LNCaP clone FGC (cell line): ENCODE data around the gene ATP5PF.

Experiments used
- DNase-seq: peaks from one replicate; pipeline ENCODE4 v3.0.0-alpha.2; 2011; ENCODE audit warnings: low read depth
- H3K4me3 ChIP-seq: 2 replicates; pipeline ENCODE4 v1.5.1; 2011; ENCODE audit warnings: mild to moderate bottlenecking, low read depth, low read length, control low read depth
- TF ChIP-seq, protein P1 (sequence below): IDR thresholded peaks from 2 replicates; pipeline ENCODE4 v1.5.1; 2012; ENCODE audit warnings: mild to moderate bottlenecking; ENCODE audit not compliant: control insufficient read depth, insufficient read depth; ENCODE audit errors: extremely low read depth

ATP5PF gene

DNA sequence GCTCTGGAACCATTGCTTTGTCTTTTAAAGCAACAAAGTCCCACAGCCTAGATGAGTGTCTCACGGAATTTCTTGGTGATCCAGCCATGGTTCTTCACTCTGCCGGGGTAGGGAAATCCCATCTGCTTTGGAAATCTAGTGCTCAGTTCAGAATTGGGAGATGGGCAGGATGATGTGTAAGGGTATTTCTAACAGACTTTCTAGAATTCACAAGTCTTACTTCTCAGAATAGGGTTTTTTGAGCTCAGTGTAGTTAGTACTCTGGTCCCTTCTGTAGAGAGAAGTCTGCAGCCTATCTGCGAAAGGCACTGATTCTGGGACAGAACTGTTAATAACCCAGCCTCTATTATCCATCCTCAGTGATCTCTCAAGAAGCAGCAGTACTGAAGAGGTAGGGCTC is 25.4 kb upstream of the ATP5PF start:
- DNase-seq = no peak
- no peak overlapping the region for H3K4me3 ChIP-seq
- TF ChIP-seq, protein P1, sequence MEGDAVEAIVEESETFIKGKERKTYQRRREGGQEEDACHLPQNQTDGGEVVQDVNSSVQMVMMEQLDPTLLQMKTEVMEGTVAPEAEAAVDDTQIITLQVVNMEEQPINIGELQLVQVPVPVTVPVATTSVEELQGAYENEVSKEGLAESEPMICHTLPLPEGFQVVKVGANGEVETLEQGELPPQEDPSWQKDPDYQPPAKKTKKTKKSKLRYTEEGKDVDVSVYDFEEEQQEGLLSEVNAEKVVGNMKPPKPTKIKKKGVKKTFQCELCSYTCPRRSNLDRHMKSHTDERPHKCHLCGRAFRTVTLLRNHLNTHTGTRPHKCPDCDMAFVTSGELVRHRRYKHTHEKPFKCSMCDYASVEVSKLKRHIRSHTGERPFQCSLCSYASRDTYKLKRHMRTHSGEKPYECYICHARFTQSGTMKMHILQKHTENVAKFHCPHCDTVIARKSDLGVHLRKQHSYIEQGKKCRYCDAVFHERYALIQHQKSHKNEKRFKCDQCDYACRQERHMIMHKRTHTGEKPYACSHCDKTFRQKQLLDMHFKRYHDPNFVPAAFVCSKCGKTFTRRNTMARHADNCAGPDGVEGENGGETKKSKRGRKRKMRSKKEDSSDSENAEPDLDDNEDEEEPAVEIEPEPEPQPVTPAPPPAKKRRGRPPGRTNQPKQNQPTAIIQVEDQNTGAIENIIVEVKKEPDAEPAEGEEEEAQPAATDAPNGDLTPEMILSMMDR = no peak

DNA sequence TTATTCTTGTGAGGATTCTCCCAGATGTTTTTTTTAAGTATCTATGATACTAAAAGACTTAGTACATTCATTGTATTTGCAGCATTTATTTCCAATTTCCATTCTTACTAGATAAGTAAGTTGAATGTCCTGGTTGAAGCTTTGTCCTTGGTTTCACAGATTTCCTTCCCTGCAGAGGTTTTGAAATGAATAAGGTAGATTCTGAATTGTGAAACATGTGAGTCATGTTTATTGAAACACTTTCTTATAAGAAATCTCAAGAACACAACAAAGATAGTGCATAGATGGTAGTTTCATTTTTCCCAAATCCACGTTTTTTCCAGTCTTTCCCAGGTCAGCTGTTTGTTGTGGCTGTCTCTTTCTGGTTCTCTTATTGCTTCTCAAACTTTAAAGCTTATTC is 24.9 kb upstream of the ATP5PF start:
- no peak for DNase-seq
- TF ChIP-seq, protein P1 = no peak
- H3K4me3 ChIP-seq = no peak overlapping the region

DNA sequence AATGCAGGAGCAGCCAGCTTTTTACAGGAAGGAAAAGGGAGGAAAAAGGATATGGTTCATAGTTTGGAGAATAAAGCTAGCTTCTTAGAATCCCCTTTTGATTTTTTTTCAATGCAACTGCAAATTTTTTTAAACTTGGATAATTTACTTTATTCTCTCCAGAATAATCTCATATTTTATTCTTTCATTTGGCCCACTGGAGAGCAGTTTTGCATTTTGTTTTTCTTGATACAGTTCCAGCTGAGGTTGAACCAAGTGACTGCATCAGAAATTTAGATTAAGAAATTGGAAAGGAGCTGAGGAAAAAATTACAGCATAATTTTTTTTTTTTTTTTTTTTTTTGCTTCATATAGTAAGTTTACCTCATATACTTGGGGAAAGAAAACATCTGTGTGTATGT is 22.8 kb upstream of the ATP5PF start:
- H3K4me3 ChIP-seq = no peak overlapping the region
- no peak for DNase-seq
- TF ChIP-seq, protein P1 = no peak

DNA sequence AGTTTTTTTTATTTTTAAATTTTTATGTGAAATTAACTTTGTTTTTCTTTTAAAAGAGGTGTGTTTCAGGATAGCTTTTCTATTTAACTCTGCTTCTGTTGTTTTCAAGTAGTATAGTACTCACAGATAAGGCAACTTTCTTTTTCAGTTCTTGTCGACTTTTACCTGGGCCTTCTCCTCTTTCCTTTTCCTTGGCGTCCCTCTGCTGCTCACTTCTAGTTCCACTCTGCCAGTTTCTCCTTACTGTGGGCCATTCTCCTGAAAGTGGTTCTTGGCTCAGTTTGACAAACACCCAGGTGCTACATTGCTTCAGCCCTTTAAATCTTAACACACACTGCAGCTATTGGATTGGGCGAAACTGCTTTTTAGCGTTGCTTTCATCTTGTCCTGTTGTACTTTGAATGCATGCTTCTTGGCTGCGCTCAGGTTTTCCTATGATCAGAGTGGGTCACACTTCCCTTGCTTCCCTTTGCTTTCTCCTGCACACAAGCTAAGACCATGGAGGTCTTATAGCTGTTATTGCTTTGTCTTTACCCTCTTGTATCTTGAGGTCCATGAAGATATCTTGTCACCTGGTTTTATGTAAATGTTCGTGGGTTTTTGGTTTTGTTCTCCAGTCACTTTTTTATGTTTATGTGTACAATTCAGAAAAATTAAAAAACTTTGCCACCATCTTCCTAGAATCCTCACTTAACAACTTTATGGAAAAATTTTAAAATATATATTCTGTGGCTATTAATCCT is 21.7 kb upstream of the ATP5PF start:
- no peak for DNase-seq
- TF ChIP-seq, protein P1 = no peak
- no peak overlapping the region for H3K4me3 ChIP-seq

DNA sequence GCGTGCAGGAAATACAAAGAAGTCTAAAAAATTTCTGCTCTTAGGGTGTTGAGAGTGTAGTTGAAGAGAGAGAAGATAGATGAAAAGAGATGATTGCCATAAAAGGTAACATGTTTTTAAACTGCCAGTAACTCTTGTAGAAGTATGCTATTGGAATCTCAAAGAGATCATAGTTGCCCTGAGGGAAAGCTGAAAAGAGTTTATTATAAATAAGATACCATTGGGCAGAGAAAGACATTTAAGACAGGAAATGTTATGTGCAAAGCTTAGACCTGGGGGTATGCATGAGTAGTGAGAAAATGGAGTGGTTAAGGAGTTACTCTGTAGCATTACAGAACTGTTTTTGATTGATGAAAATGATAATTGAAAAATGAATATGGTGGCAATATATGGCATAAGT is 17.7 kb upstream of the ATP5PF start:
- TF ChIP-seq, protein P1 = no peak
- no peak overlapping the region for H3K4me3 ChIP-seq
- DNase-seq = no peak

DNA sequence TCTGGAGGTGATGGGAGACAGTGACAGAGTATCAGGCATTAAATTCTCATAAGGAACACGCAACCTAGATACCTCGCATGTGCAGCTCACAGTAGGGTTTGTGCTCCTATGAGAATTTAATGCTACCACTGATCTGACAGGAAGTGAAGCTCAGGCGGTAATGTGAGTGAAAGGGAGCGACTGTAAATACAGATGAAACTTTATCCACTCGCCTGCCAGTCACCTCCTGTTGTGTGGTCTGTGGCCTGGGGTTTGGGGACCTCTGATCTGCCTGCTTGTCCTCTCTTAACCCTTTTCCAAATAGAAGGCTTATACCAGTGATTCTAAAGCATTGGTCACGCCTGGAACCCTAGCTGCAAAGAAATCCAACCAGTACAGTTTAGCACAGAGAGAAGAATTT is 15.4 kb upstream of the ATP5PF start:
- no peak overlapping the region for H3K4me3 ChIP-seq
- DNase-seq = no peak
- TF ChIP-seq, protein P1 = no peak

DNA sequence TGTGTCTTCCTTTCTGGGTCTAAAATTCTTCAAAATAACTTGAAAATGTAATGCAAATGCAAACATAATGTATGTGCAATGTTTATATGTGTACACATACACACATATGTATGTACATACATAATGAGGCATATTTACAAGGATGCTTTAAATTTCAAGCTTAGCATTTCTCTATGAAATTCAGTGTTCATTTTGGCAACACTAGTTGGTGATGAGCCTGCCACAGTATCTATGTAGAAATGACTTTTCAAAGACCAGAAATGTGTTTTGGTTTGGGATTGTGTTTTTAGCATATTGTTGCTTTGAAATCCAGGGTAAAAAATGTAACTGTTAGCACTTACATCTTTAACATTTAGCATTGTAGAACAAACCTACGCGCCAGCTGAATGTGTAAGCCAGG is 10.2 kb upstream of the ATP5PF start:
- H3K4me3 ChIP-seq = no peak overlapping the region
- no peak for DNase-seq
- TF ChIP-seq, protein P1 = no peak
